MCF 10A (cell line): ENCODE data around the gene C6orf15. TPM values are rescaled to one million over a fixed set of nuclear protein-coding genes. Genes with fewer than 3 reads are reported as not detected.

ENCODE experiments used
- BruUV-seq: library from RNA; stranded (reverse); fragments of 400-500 nt; replicated peaks from 2 replicates; lab custom pipeline; 2021; lab: Mats Ljungman, UMichigan
- CTCF ChIA-PET: fragments of 300-600 bp; sonication (Branson Sonifier 250); formaldehyde crosslinking; extraction: SDS; loops from one replicate; lab custom pipeline; 2021; ENCODE audit warnings: antibody characterized with exemption, inconsistent platforms; lab: Yijun Ruan, JAX
- POLR2A ChIA-PET: fragments of 300-600, 350-650 bp; sonication (Branson Sonifier 250); formaldehyde crosslinking; extraction: SDS; loops from one replicate; lab custom pipeline; 2020; ENCODE audit warnings: antibody characterized with exemption, inconsistent platforms; lab: Yijun Ruan, JAX
- DNase-seq: peaks from one replicate; pipeline ENCODE4 v3.0.0-alpha.2; 2018; ENCODE audit not compliant: unreplicated experiment
- H3K27ac Mint-ChIP-seq: one replicate; pipeline ENCODE4 v1.8.0; 2022; ENCODE audit warnings: mild to moderate bottlenecking, low read depth, mixed read lengths; ENCODE audit not compliant: unreplicated experiment
- H3K27me3 Mint-ChIP-seq: one replicate; pipeline ENCODE4 v1.8.0; 2022; ENCODE audit warnings: mixed read lengths; ENCODE audit not compliant: insufficient read depth, unreplicated experiment
- H3K36me3 Mint-ChIP-seq: one replicate; pipeline ENCODE4 v1.8.0; 2022; ENCODE audit warnings: mild to moderate bottlenecking, moderate library complexity, mixed read lengths; ENCODE audit not compliant: insufficient read depth, unreplicated experiment
- H3K4me1 Mint-ChIP-seq: one replicate; pipeline ENCODE4 v1.8.0; 2022; ENCODE audit warnings: mixed read lengths; ENCODE audit not compliant: insufficient read depth, unreplicated experiment
- H3K4me3 Mint-ChIP-seq: one replicate; pipeline ENCODE4 v1.8.0; 2022; ENCODE audit warnings: mild to moderate bottlenecking, moderate library complexity, mixed read lengths; ENCODE audit not compliant: unreplicated experiment
- H3K9me3 Mint-ChIP-seq: one replicate; pipeline ENCODE4 v1.8.0; 2022; ENCODE audit warnings: mixed read lengths; ENCODE audit not compliant: unreplicated experiment
- CTCF ChIP-seq: fragments of 200-600 bp; IDR thresholded peaks from one replicate; pipeline ENCODE4 v1.8.0; 2022; ENCODE audit warnings: antibody characterized with exemption, mild to moderate bottlenecking; ENCODE audit not compliant: unreplicated experiment
- intact Hi-C: fragments of 100-400 bp; cut with micrococcal nuclease; formaldehyde crosslinking; loops from 2 replicates; pipeline ENCODE4 v1.14.1; 2022
- total RNA-seq: library from RNA; stranded (reverse); gene quantifications from 2 replicates; pipeline ENCODE4 v1.2.3, GENCODE V29; 2022

Gene C6orf15
- total RNA-seq, 1 experiment from 2014 or later = not detected

- H3K36me3 Mint-ChIP-seq = peaks cover 25% of the 10 kb centered on the region
- no TSS peak for BruUV-seq
- peaks cover 22% of the 10 kb centered on the region for H3K4me1 Mint-ChIP-seq
- H3K4me3 Mint-ChIP-seq = peak within 1 kb of the TSS; percentile 88
- no peaks in the 10 kb centered on the region for H3K27me3 Mint-ChIP-seq
- H3K9me3 Mint-ChIP-seq = no peaks in the 10 kb centered on the region
- DNase-seq = peak; percentile 99
- no peak for TF ChIP-seq CTCF
- peak within 1 kb of the TSS; percentile 92 for H3K27ac Mint-ChIP-seq
- POLR2A ChIA-PET = interaction anchor here (0.6 to 2.0 kb wide), 16 partner anchors 10 to 246 kb away, joined by 3 to 6 read pairs (median 3); no protein-coding TSS in a partner anchor
- intact Hi-C loops = no loop called here
- CTCF ChIA-PET = interaction anchor here (0.6 to 1.0 kb wide), 3 partner anchors 29 to 645 kb away, joined by 3 to 4 read pairs (median 4); no protein-coding TSS in a partner anchor
These were observed 45.9 kb upstream of the C6orf15 start, which contains the start of gene TCF19 for GRCh38 chr6:31158140-31158862. Gene TCF19, plus strand, starts transcription at chr6:31158589. Its CDS starts 881 bp downstream, at chr6:31159470.

GRCh38 chr6:31157513-31158139, 45.3 kb upstream of the C6orf15 start, which contains the start of gene CCHCR1:
Gene CCHCR1, minus strand, starts transcription at chr6:31157802. Its CDS starts 202 bp downstream, at chr6:31157600.
- ChIA-PET CTCF (interaction anchor here (0.7 to 2.5 kb wide), 2 partner anchors 19 to 39 kb away, joined by 3 to 14 read pairs; partner anchors contain the start of gene PSORS1C2), POLR2A (interaction anchor here (0.5 to 2.0 kb wide), 8 partner anchors 16 to 246 kb away, joined by 3 to 4 read pairs (median 4); no protein-coding TSS in a partner anchor)
- H3K4me1 Mint-ChIP-seq = peaks cover 22% of the 10 kb centered on the region
- no peaks in the 10 kb centered on the region for H3K9me3 Mint-ChIP-seq
- peaks cover 21% of the 10 kb centered on the region for H3K36me3 Mint-ChIP-seq
- H3K27me3 Mint-ChIP-seq = no peaks in the 10 kb centered on the region
- peak within 1 kb of the TSS; percentile 92 for H3K27ac Mint-ChIP-seq
- TF ChIP-seq CTCF = no peak
- no TSS peak for BruUV-seq
- DNase-seq = no peak
- intact Hi-C loops = no loop called here
- H3K4me3 Mint-ChIP-seq = peak within 1 kb of the TSS; percentile 88

- Mint-ChIP-seq H3K9me3 (no peaks in the 10 kb centered on the region), H3K27me3 (no peaks in the 10 kb centered on the region), H3K36me3 (peaks cover 15% of the 10 kb centered on the region), H3K4me3 (peak overlapping the region; percentile 35), H3K4me1 (peaks cover 22% of the 10 kb centered on the region), H3K27ac (no peak overlapping the region)
- BruUV-seq = no TSS peak
- intact Hi-C loops = no loop called here
- TF ChIP-seq CTCF = no peak
- ChIA-PET POLR2A (interaction anchor here (0.9 to 1.6 kb wide), 2 partner anchors 10 to 41 kb away, joined by 4 to 5 read pairs; no protein-coding TSS in a partner anchor), CTCF (interaction anchor here (2.5 kb wide), 1 partner anchor 18 kb away, joined by 14 read pairs; the partner anchor contains the start of gene PSORS1C2)
- DNase-seq = no peak
These were observed 44.3 kb upstream of the C6orf15 start for GRCh38 chr6:31156641-31157040.

GRCh38 chr6:31154436-31154835, 42.1 kb upstream of the C6orf15 start:
- CTCF ChIA-PET = no interaction called here

More at GRCh38 chr6:31154436-31154835, 42.1 kb upstream of the C6orf15 start:
- Mint-ChIP-seq H3K36me3 (peaks cover 15% of the 10 kb centered on the region), H3K27me3 (no peaks in the 10 kb centered on the region), H3K4me1 (peaks cover 16% of the 10 kb centered on the region), H3K9me3 (no peaks in the 10 kb centered on the region), H3K4me3 (no peak overlapping the region), H3K27ac (no peak overlapping the region)
- no peak for TF ChIP-seq CTCF
- no peak for DNase-seq
- intact Hi-C loops = no loop called here
- BruUV-seq = no TSS peak
- POLR2A ChIA-PET = no interaction called here
